NCI-H345 (cell line): ENCODE results near the gene PCGF2.

Experiments used
- DNase-seq: peaks from one replicate; lab custom pipeline; 2025; lab: John Stamatoyannopoulos, UW

The PCGF2 gene

GRCh38 chr17:38719289-38719942 lies 28.7 kb downstream of the PCGF2 start:
- DNase-seq: no peak

GRCh38 chr17:38717139-38717745 lies 30.9 kb downstream of the PCGF2 start:
- DNase-seq: no peak

GRCh38 chr17:38716368-38717005 lies 31.6 kb downstream of the PCGF2 start:
- DNase-seq: no peak

GRCh38 chr17:38715216-38715943 lies 32.8 kb downstream of the PCGF2 start:
- no peak for DNase-seq

GRCh38 chr17:38713456-38714075 lies 34.6 kb downstream of the PCGF2 start:
- no peak for DNase-seq

GRCh38 chr17:38712593-38712992 lies 35.5 kb downstream of the PCGF2 start:
- no peak for DNase-seq

- DNase-seq: no peak
Measured at GRCh38 chr17:38711792-38712571, 36.2 kb downstream of the PCGF2 start.

GRCh38 chr17:38710985-38711384 lies 37.2 kb downstream of the PCGF2 start:
- DNase-seq: no peak

- DNase-seq: no peak
Measured at GRCh38 chr17:38710604-38710962, 37.6 kb downstream of the PCGF2 start.

GRCh38 chr17:38709864-38710603 lies 38.1 kb downstream of the PCGF2 start:
- DNase-seq: no peak

GRCh38 chr17:38709104-38709820 lies 38.9 kb downstream of the PCGF2 start:
- no peak for DNase-seq

GRCh38 chr17:38707678-38708351 lies 40.3 kb downstream of the PCGF2 start:
- DNase-seq: no peak

GRCh38 chr17:38706505-38707216 lies 41.5 kb downstream of the PCGF2 start:
- DNase-seq: no peak

GRCh38 chr17:38705803-38706504 lies 42.2 kb downstream of the PCGF2 start:
- DNase-seq: peak; percentile 32

GRCh38 chr17:38705523-38705802 lies 42.7 kb downstream of the PCGF2 start:
- DNase-seq: no peak

GRCh38 chr17:38704606-38705522 lies 43.3 kb downstream of the PCGF2 start, which contains the start of gene MLLT6:
Gene MLLT6 (plus strand): TSS chr17:38705273. CDS start chr17:38705633, 360 bp downstream.
- peak; percentile 85 for DNase-seq
